Measurements from ENCODE around the gene KCNIP1. TPM values are rescaled to one million over a fixed set of nuclear protein-coding genes. Genes with fewer than 3 reads are reported as not detected.

KCNIP1 gene
- total RNA-seq, 1 experiment from 2014 or later = not detected

DNA sequence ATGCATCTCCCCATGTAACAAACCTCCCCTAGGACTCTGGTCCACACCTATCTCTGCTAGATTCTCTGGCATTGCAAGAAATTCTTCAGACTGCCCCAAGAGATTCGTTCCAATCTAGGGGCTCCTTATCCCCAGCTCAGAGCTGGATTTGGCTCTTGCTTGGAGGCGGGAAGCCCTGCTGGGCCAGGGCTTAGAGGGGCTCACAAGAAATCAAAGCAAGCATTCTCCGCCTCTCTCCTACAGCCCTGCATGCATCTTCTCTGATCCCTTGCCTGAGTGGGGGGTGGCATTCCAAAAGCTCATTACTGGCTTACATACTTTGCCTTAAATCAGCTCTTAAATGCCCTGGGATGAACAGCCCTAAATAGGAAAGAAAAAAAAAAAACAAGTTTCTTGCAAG, 75.8 kb downstream of the KCNIP1 start:
- peaks cover 2% of the 10 kb centered on the region for H3K9me3 Mint-ChIP-seq (ENCODE audit: low read depth, unreplicated experiment)
- CTCF ChIA-PET = no interaction called here
- no peak overlapping the region for H3K4me3 Mint-ChIP-seq (ENCODE audit: low read depth, unreplicated experiment)
- peaks cover 9% of the 10 kb centered on the region for H3K4me1 Mint-ChIP-seq (ENCODE audit: low read depth, unreplicated experiment)
- H3K27me3 Mint-ChIP-seq (ENCODE audit: unreplicated experiment) = peaks cover 97% of the 10 kb centered on the region
- H3K36me3 Mint-ChIP-seq (ENCODE audit: insufficient read depth, unreplicated experiment) = no peaks in the 10 kb centered on the region
- no peak for DNase-seq
- TF ChIP-seq, protein P1, sequence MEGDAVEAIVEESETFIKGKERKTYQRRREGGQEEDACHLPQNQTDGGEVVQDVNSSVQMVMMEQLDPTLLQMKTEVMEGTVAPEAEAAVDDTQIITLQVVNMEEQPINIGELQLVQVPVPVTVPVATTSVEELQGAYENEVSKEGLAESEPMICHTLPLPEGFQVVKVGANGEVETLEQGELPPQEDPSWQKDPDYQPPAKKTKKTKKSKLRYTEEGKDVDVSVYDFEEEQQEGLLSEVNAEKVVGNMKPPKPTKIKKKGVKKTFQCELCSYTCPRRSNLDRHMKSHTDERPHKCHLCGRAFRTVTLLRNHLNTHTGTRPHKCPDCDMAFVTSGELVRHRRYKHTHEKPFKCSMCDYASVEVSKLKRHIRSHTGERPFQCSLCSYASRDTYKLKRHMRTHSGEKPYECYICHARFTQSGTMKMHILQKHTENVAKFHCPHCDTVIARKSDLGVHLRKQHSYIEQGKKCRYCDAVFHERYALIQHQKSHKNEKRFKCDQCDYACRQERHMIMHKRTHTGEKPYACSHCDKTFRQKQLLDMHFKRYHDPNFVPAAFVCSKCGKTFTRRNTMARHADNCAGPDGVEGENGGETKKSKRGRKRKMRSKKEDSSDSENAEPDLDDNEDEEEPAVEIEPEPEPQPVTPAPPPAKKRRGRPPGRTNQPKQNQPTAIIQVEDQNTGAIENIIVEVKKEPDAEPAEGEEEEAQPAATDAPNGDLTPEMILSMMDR (IDR thresholded peaks at IDR 0.05; ENCODE audit: unreplicated experiment) = no peak
- intact Hi-C loops (cut with micrococcal nuclease; ENCODE audit: unreplicated experiment) = no loop called here
- BruUV-seq (replicated peaks) = no TSS peak
- H3K27ac Mint-ChIP-seq (ENCODE audit: unreplicated experiment) = no peak overlapping the region

DNA sequence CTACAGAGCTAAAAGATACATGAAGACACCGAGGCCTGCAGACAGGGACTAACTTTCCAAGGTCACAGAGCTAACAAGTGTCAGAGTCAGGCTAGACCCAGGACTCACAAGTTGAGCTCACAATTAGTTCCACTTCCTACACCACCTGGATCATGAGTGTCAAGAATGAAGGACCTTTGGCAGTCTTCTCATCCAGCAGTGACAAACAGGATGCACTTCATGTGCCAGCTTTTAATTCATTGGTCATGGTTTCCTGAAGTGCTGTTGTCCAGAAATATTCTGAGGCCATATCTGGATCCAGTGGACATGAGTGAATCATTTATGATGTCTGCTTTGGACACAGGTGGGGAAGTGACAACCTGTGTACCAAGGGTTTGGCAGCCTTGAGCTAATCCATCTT, 77.4 kb downstream of the KCNIP1 start:
- DNase-seq = no peak
- Mint-ChIP-seq H3K27ac (ENCODE audit: unreplicated experiment) (no peak overlapping the region), H3K27me3 (ENCODE audit: unreplicated experiment) (peaks cover 95% of the 10 kb centered on the region), H3K36me3 (ENCODE audit: insufficient read depth, unreplicated experiment) (no peaks in the 10 kb centered on the region), H3K4me1 (ENCODE audit: low read depth, unreplicated experiment) (peaks cover 10% of the 10 kb centered on the region), H3K9me3 (ENCODE audit: low read depth, unreplicated experiment) (peaks cover 2% of the 10 kb centered on the region), H3K4me3 (ENCODE audit: low read depth, unreplicated experiment) (no peak overlapping the region)
- intact Hi-C loops (cut with micrococcal nuclease; ENCODE audit: unreplicated experiment) = no loop called here
- TF ChIP-seq, protein P1 (IDR thresholded peaks at IDR 0.05; ENCODE audit: unreplicated experiment) = no peak
- CTCF ChIA-PET = no interaction called here
- BruUV-seq (replicated peaks) = no TSS peak

DNA sequence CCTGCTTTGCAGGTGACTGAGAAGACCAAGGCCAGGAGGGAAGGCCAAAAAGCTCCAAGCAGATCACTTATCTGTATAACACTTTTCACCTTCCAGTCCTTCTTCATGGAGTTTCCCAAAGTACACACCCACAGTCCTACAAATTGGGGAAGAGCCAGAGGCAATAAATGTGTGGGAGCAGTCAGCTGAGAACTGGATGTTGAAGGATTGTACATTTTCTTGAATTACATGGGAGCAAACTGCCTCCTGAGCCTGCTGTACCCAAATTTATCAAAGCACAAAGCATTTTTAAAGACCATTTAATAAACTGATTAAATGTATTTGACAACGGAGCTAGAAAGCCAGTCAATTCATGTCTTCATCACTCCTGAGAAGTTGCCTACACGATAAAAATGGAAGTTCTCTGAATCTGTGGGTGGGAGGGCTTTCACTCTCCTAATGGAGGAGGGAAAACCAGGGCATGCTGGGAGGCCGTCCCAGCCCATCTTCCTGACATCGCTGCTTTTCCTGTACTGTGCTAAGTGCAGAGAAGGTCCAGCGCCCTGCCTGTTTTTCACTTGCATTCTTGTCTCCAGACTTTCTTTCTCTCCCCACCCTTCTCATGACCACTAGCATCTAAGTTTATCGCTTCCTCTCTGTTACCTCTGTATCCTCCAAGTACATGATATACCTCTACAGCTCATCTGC, 79.0 kb downstream of the KCNIP1 start:
- H3K27ac Mint-ChIP-seq (ENCODE audit: unreplicated experiment) = no peak overlapping the region
- no peak for DNase-seq
- H3K27me3 Mint-ChIP-seq (ENCODE audit: unreplicated experiment) = peaks cover 89% of the 10 kb centered on the region
- intact Hi-C loops (cut with micrococcal nuclease; ENCODE audit: unreplicated experiment) = no loop called here
- peaks cover 2% of the 10 kb centered on the region for H3K9me3 Mint-ChIP-seq (ENCODE audit: low read depth, unreplicated experiment)
- H3K4me1 Mint-ChIP-seq (ENCODE audit: low read depth, unreplicated experiment) = peaks cover 10% of the 10 kb centered on the region
- CTCF ChIA-PET = no interaction called here
- H3K4me3 Mint-ChIP-seq (ENCODE audit: low read depth, unreplicated experiment) = no peak overlapping the region
- no peaks in the 10 kb centered on the region for H3K36me3 Mint-ChIP-seq (ENCODE audit: insufficient read depth, unreplicated experiment)
- TF ChIP-seq, protein P1 (IDR thresholded peaks at IDR 0.05; ENCODE audit: unreplicated experiment) = no peak
- BruUV-seq (replicated peaks) = no TSS peak

DNA sequence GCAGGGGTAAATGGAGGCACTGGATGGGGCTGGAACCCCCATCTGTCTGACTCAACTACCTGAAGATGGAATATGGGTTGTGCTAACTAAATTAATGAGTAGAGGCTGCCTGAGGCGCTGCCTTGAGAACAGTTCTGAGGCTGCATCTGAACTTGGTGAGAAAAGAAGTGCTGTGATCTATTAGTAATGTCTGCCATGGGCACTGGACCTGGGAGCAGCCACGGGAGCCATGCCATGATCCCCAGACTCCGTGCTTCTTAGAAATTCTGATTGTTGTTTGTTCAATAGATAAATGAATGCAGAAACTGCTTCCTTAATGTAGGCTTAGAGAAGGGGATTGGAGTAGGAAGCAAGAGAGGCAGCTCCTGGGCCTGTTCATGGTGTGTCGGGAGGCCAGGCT, 80.2 kb downstream of the KCNIP1 start:
- peaks cover 86% of the 10 kb centered on the region for H3K27me3 Mint-ChIP-seq (ENCODE audit: unreplicated experiment)
- no peaks in the 10 kb centered on the region for H3K36me3 Mint-ChIP-seq (ENCODE audit: insufficient read depth, unreplicated experiment)
- intact Hi-C loops (cut with micrococcal nuclease; ENCODE audit: unreplicated experiment) = no loop called here
- CTCF ChIA-PET = interaction anchor here (1.7 kb wide), 1 partner anchor 13 kb away, joined by 4 read pairs; no protein-coding TSS in a partner anchor
- no peak overlapping the region for H3K4me3 Mint-ChIP-seq (ENCODE audit: low read depth, unreplicated experiment)
- H3K9me3 Mint-ChIP-seq (ENCODE audit: low read depth, unreplicated experiment) = peaks cover 2% of the 10 kb centered on the region
- H3K4me1 Mint-ChIP-seq (ENCODE audit: low read depth, unreplicated experiment) = peaks cover 10% of the 10 kb centered on the region
- TF ChIP-seq, protein P1 (IDR thresholded peaks at IDR 0.05; ENCODE audit: unreplicated experiment) = no peak
- BruUV-seq (replicated peaks) = no TSS peak
- no peak for DNase-seq
- no peak overlapping the region for H3K27ac Mint-ChIP-seq (ENCODE audit: unreplicated experiment)
